GM18951 (cell line): Measurements from ENCODE around the gene GPS1.

Experiments used
- POLR2A ChIP-seq: IDR thresholded peaks from 4 replicates; pipeline ENCODE4 v1.6.1; 2011; ENCODE audit warnings: mild to moderate bottlenecking; ENCODE audit not compliant: insufficient read length, insufficient read depth; ENCODE audit errors: extremely low read depth
- in situ Hi-C: fragments of 300-500 bp; cut with MboI; formaldehyde crosslinking; loops from one replicate; pipeline ENCODE4 v1.12.0; 2022; ENCODE audit warnings: low sequenced_read_pairs, mixed read lengths, inconsistent platforms; ENCODE audit not compliant: unreplicated experiment

Gene GPS1

DNA sequence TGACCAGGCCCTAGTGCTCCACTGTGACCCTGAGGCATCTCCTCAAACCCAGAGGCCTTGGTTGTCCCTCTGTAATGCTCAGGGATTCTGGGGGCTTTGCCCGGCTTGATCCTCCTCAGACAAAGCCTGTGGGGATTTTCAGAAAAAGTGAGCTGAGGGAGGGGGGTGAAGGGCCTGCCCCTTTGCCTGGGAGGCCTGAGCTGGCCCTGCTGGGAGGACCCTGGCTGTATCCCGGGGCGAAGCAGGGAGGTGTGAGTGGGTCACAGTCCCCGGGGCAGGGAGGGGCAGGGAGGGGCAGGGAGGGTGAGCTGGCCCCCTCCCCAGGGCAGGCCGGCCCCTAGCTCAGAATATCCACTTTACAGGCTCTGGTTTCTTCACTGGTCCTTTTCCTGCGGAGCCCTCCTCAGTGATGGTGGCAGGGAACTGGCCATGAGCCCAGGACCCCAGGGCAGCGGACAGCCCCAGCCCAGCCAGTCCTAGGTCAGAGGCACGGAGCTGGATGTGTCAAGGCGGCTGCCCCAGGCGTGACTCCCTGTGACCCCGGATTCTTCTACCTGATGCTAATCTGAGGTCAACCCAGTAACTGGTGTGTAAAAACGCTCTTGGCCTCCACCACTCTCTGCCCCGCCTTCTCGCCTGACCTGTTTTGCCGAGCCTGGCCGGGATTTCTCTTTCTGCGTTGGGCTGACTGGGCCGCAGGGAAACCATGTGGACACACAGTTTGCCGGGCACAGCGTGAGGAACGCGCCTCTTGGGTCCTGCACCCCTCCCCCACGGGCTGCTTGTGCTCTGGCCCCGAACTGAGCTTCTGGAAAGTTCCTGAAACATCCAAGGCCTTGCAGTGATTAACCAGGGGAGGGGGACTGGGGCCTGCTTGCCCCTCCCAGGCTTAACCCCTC is 52.1 kb downstream of the GPS1 start:
- no peak for TF ChIP-seq POLR2A
- in situ Hi-C loops = no loop called here

DNA sequence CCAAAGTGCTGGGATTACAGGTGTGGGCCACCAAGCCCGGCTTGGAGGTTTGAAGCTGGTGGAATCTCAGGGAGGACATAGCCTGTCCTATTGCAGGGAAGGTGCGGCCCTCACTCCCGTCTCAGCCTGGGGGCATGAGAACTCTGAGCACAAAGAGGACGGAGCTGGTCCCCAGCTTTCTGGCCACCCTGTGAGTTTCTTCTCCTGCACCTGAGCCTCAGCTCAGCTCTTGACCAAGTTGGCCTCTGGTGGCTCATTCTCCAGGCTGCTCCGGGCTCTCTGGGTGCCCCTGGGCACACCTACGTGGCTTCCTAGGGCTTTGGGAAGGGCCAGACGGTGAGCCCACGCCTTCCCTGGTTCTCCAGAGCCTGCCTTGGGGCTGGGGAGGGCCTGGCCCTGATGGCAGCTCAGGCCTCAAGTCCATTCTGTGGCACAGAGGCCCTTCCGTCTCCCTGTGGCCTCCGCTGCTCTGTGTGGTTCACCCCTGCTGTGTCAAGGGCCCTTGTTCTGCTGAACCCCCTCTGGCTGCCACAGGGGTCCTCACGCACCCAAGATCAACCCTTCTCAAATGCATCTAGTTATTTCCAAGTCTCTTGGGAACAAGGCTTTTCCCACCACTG is 53.2 kb downstream of the GPS1 start:
- in situ Hi-C loops = no loop called here
- TF ChIP-seq POLR2A = no peak

DNA sequence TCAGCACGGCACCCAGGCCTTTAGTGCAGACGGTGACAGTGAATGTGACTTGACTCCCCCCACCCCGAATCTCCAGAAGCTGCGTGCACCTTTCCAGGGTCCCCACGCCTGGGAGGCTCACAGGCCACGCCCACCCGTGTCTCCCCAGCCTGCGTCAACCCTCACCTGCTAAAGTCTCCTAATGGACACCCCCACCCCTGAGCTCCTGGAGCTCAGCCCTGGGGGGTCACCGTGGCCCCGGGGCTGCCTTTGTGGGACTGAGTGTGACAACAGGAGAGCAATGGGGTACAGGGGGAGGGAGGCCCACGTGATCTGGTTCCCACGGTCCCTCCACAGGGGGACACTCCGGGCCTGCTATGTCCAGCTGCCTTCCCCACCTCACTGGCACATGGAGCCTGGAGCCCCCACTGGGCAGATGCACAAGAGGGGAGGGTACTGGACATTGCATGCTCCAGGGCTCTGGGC is 53.8 kb downstream of the GPS1 start:
- in situ Hi-C loops = no loop called here
- no peak for TF ChIP-seq POLR2A

DNA sequence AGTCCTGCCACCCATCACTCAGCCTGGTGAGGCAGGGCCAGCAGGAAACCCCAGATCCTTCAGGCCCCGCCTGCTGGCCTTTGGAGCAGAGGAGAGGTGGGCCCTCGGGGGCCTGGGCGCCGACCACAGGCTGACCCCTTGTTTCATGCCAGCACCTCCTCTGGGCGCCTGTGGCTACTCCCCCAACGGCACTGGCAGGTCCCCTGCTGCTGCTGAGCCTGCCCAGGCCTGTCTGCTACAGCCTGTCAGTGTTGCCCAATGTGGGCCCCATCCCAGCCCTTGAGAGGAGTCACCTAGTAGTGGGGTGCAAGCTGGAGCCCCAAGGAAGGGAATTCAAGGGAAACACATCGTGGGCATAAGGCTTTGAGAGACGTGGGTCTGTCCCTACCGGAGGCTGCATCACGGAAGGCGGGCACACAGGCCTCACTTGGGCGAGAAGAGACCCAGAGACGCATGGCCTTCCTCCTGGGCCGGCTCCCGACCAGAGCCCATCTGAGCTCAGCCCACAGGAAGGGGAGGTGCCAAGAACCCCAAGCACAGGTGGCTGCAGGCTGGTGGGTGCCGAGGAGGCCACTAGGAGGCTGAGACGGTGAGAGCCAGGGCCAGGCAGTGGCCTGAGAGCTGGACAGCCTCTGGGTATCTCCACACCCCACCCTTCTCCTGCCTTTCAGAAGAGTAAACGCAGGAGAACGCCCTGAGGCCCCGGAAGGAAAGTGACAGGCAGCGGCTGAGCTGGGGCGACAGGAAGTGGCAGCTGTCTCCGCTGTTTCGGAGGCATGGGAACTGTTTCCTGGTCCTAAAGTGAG is 54.4 kb downstream of the GPS1 start:
- in situ Hi-C loops = no loop called here
- TF ChIP-seq POLR2A = peak; percentile 91

DNA sequence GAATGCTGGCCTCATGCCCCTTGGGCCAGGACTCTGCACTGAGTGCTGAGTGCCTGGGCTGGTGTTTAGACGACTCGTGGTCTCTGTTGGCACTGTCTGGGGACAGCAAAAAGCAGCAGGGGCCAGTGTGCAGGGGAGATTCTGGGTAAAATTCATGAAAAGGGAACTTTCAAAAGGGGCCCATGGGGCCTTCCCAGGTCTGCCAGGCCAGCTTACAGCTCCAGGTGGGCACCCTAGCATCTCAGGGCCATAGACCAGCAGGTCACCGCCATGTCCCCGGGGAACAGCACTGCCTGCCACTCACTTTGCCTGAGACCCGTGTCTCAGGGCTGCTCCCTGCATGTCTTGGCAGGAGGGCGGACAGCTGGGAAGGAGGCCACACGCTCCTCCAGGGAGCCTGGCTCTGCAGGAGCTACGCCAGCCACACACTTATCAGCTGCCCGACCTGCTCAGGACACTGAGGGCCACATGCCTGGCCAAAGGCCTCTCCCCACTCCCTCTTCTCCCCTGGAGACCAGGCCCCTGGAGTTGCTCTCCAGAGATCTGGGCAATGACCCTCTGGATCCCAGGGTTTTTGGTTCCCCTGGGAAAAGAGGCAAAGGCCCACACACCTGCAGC is 55.1 kb downstream of the GPS1 start:
- in situ Hi-C loops = no loop called here
- TF ChIP-seq POLR2A = no peak
